SK-N-SH (cell line): ENCODE measurements around the gene DDX31. TPM values are rescaled to one million over a fixed set of nuclear protein-coding genes. Genes with fewer than 3 reads are reported as not detected.

Experiments used
- CTCF ChIA-PET: fragments of 300-600, 350-600 bp; formaldehyde crosslinking; extraction: SDS; loops from one replicate; lab custom pipeline; 2021; lab: Yijun Ruan, JAX
- POLR2A ChIA-PET: fragments of 350-600 bp; sonication (Branson Sonifier 250); formaldehyde crosslinking; extraction: SDS; loops from one replicate; lab custom pipeline; 2020; ENCODE audit warnings: antibody characterized with exemption, inconsistent platforms; lab: Yijun Ruan, JAX
- DNase-seq: peaks from one replicate; pipeline ENCODE4 v3.0.0; 2012
- H2AFZ ChIP-seq: fragments of 200-600 bp; sonication (generic); 2 replicates; pipeline ENCODE4 v1.8.1; 2016; ENCODE audit warnings: antibody characterized with exemption, mild to moderate bottlenecking, low read depth
- H3F3A ChIP-seq: fragments of 200-600 bp; sonication (generic); replicated peaks from 2 replicates; pipeline ENCODE3; 2016; ENCODE audit warnings: antibody characterized with exemption, mild to moderate bottlenecking; ENCODE audit not compliant: insufficient read depth
- H3K27ac ChIP-seq, 2 experiments: fragments of 200-500 bp in 1 of 2; fragments of 200-600 bp in 1 of 2; sonication (Bioruptor generic) in 1 of 2; sonication (generic), shearing (Covaris generic) in 1 of 2; 2 replicates each; pipeline versions ENCODE4 v1.5.1 to v1.6.1; 2014 to 2016; ENCODE audit warnings: low read depth in 2 of 2, inconsistent platforms in 1 of 2, low read length in 1 of 2, mild to moderate bottlenecking in 1 of 2, mixed read lengths in 1 of 2
- H3K27me3 ChIP-seq: fragments of 200-600 bp; sonication (generic), shearing (Covaris generic); 2 replicates; pipeline ENCODE4 v1.6.1; 2016; ENCODE audit warnings: mixed run types; ENCODE audit not compliant: insufficient read depth
- H3K36me3 ChIP-seq, 2 experiments: fragments of 200-500 bp in 1 of 2; fragments of 200-600 bp in 1 of 2; sonication (Bioruptor generic) in 1 of 2; sonication (generic) in 1 of 2; replicated peaks in 1 of 2; 2 replicates each; pipeline versions ENCODE3 to v1.5.1; 2014 to 2016; ENCODE audit warnings: low read length in 1 of 2, mild to moderate bottlenecking in 1 of 2; ENCODE audit not compliant: insufficient read depth in 2 of 2, control insufficient read depth in 1 of 2
- H3K4me1 ChIP-seq, 2 experiments: fragments of 200-500 bp in 1 of 2; fragments of 200-600 bp in 1 of 2; sonication (Bioruptor generic) in 1 of 2; sonication (generic), shearing (Covaris generic) in 1 of 2; 2 replicates each; pipeline versions ENCODE4 v1.5.1 to v1.6.1; 2014 to 2016; ENCODE audit warnings: low read depth in 1 of 2, low read length in 1 of 2, mixed run types in 1 of 2; ENCODE audit not compliant: insufficient read depth in 2 of 2, control insufficient read depth in 1 of 2
- H3K4me2 ChIP-seq: fragments of 200-600 bp; sonication (generic), shearing (Covaris generic); 2 replicates; pipeline ENCODE4 v1.6.1; 2017; ENCODE audit warnings: mixed run types
- H3K4me3 ChIP-seq, 2 experiments: fragments of 200-500 bp in 1 of 2; fragments of 200-600 bp in 1 of 2; sonication (Bioruptor generic) in 1 of 2; sonication (generic), shearing (Covaris generic) in 1 of 2; 2 replicates each; pipeline versions ENCODE4 v1.5.1 to v1.8.1; 2014 to 2016; ENCODE audit warnings: low read depth in 2 of 2, inconsistent platforms in 1 of 2, low read length in 1 of 2, mild to moderate bottlenecking in 1 of 2, mixed read lengths in 1 of 2, moderate library complexity in 1 of 2
- H3K79me2 ChIP-seq: fragments of 200-600 bp; sonication (generic); 2 replicates; pipeline ENCODE4 v1.8.1; 2017; ENCODE audit warnings: mild to moderate bottlenecking; ENCODE audit not compliant: insufficient read depth
- H3K9ac ChIP-seq: fragments of 200-600 bp; sonication (generic); 2 replicates; pipeline ENCODE4 v1.6.1; 2017; ENCODE audit warnings: mixed run types
- H3K9me2 ChIP-seq: fragments of 200-600 bp; sonication (generic); 2 replicates; pipeline ENCODE4 v1.6.1; 2017; ENCODE audit warnings: mixed run types
- H3K9me3 ChIP-seq: fragments of 200-600 bp; sonication (generic); 2 replicates; pipeline ENCODE4 v1.6.1; 2017; ENCODE audit warnings: mixed run types, mild to moderate bottlenecking, moderate library complexity
- H4K20me1 ChIP-seq: fragments of 200-600 bp; sonication (generic); 2 replicates; pipeline ENCODE4 v1.6.1; 2017; ENCODE audit warnings: mild to moderate bottlenecking, mixed run types; ENCODE audit not compliant: insufficient read depth
- CHD2 ChIP-seq: fragments of 150-350 bp; IDR thresholded peaks from 2 replicates; pipeline ENCODE4 v1.6.1; 2018; ENCODE audit warnings: low read length; ENCODE audit not compliant: partially characterized antibody
- CTCF ChIP-seq: fragments of 200-600 bp; sonication (generic); IDR thresholded peaks from 2 replicates; pipeline ENCODE4 v1.6.1; 2017; ENCODE audit warnings: antibody characterized with exemption, mild to moderate bottlenecking, moderate library complexity
- FOXJ3 ChIP-seq: sonication (generic); formaldehyde crosslinking; IDR thresholded peaks from 2 replicates; pipeline ENCODE4 v1.5.1; 2020; ENCODE audit warnings: mild to moderate bottlenecking, missing genetic modification reagents
- FOXM1 ChIP-seq: IDR thresholded peaks from 2 replicates; pipeline ENCODE4 v1.4.0; 2012; ENCODE audit warnings: low read depth, mild to moderate bottlenecking
- JUND ChIP-seq: IDR thresholded peaks from 2 replicates; pipeline ENCODE4 v1.4.0; 2012
- MXI1 ChIP-seq: IDR thresholded peaks from 2 replicates; pipeline ENCODE4 v1.6.1; 2012; ENCODE audit warnings: mild to moderate bottlenecking, low read depth, low read length, improper control_type of control experiment
- NFIC ChIP-seq: IDR thresholded peaks from 2 replicates; pipeline ENCODE4 v1.4.0; 2012; ENCODE audit warnings: borderline replicate concordance
- REST ChIP-seq: IDR thresholded peaks from 2 replicates; pipeline ENCODE4 v1.6.1; 2012; ENCODE audit warnings: mild to moderate bottlenecking, low read depth, low read length, moderate library complexity
- SMC3 ChIP-seq: IDR thresholded peaks from 2 replicates; pipeline ENCODE4 v1.6.1; 2012; ENCODE audit warnings: low read depth, low read length, improper control_type of control experiment
- USF2 ChIP-seq: fragments of 150-350 bp; IDR thresholded peaks from 2 replicates; pipeline ENCODE4 v1.6.1; 2017; ENCODE audit warnings: antibody characterized with exemption, low read length, low read depth, borderline replicate concordance
- WGBS: methylation state at CpG from one replicate; pipeline ENCODE4 v1.1.6; 2017; ENCODE audit warnings: low lambda C conversion rate; 5-methylcytosine and 5-hydroxymethylcytosine counted together
- polyA plus RNA-seq, 3 experiments: library from polyadenylated mRNA; depleted of rRNA; stranded (reverse); fragments of >200 nt; gene quantifications; 2 replicates each; pipeline ENCODE4 v1.2.3, GENCODE V29; 2012

DDX31 gene
- polyA plus RNA-seq, 1 of the 3 experiments (the other 2 are of a cell fraction): 13.9 TPM

GRCh38 chr9:132587592-132587955 is 82.2 kb downstream of the DDX31 start:
- peaks cover 0 to 5% of the 10 kb centered on the region in 2 experiments; a peak in 1 of 4 replicates for H3K4me1 ChIP-seq
- H3K9ac ChIP-seq: no peak overlapping the region
- H3K27me3 ChIP-seq: peaks cover 77% of the 10 kb centered on the region
- TF ChIP-seq REST (no peak), FOXJ3 (no peak), NFIC (no peak), CHD2 (no peak), CTCF (no peak), JUND (no peak), FOXM1 (no peak), USF2 (no peak), SMC3 (no peak), MXI1 (no peak)
- H3K27ac ChIP-seq: no peak overlapping the region
- peaks cover 51% of the 10 kb centered on the region for H4K20me1 ChIP-seq
- no peaks in the 10 kb centered on the region for H3K36me3 ChIP-seq
- WGBS: 59% methylated on average over 5 of the region's 6 CpGs
- H3F3A ChIP-seq: no peaks in the 10 kb centered on the region
- no peak overlapping the region for H3K4me2 ChIP-seq
- H3K9me3 ChIP-seq: no peaks in the 10 kb centered on the region
- no peak overlapping the region for H3K4me3 ChIP-seq
- no peak for DNase-seq
- no peaks in the 10 kb centered on the region for H3K79me2 ChIP-seq
- CTCF ChIA-PET: interaction anchor here (0.7 to 3.5 kb wide), 8 partner anchors 12 to 318 kb away, joined by 3 to 20 read pairs (median 4); no protein-coding TSS in a partner anchor
- H3K9me2 ChIP-seq: no peaks in the 10 kb centered on the region
- POLR2A ChIA-PET: interaction anchor here (1.0 kb wide), 1 partner anchor 83 kb away, joined by 3 read pairs; no protein-coding TSS in a partner anchor
- H2AFZ ChIP-seq: no peak overlapping the region
